Heart left ventricle (tissue), 16 donors: Measurements from ENCODE around the gene VSIG10. TPM values are rescaled to one million over a fixed set of nuclear protein-coding genes. Genes with fewer than 3 reads are reported as not detected.

ENCODE experiments used
- ATAC-seq, 4 donors: fragments of 200-7000 bp; cut with Tn5 transposase; one replicate each; pipeline ENCODE4 v1.9.1; 2020 to 2022; ENCODE audit warnings: moderate library complexity in 4 of 4, mild to moderate bottlenecking in 3 of 4, moderate number of reproducible peaks in 1 of 4
- DNase-seq, 5 donors: peaks; one replicate each; pipeline ENCODE4 v3.0.0-alpha.2; 2020
- H3K27ac ChIP-seq, 12 donors: fragments of 200-600 bp; sonication (generic) in 4 of 12; one replicate each; pipeline versions ENCODE4 v1.5.0 to v1.8.0; 2016 to 2022; ENCODE audit warnings: mild to moderate bottlenecking in 2 of 12
- H3K27me3 ChIP-seq, 9 donors: fragments of 200-600 bp; sonication (generic) in 2 of 9; one replicate each; pipeline versions ENCODE4 v1.5.1 to v1.8.0; 2016 to 2022; ENCODE audit warnings: mild to moderate bottlenecking in 3 of 9
- H3K36me3 ChIP-seq, 9 donors: fragments of 200-600 bp; sonication (generic) in 2 of 9; one replicate each; pipeline versions ENCODE4 v1.5.0 to v1.8.0; 2018 to 2022; ENCODE audit warnings: mild to moderate bottlenecking in 2 of 9
- H3K4me1 ChIP-seq, 12 donors: fragments of 200-600 bp; sonication (generic) in 4 of 12; one replicate each; pipeline versions ENCODE4 v1.5.0 to v1.8.0; 2016 to 2022; ENCODE audit warnings: mild to moderate bottlenecking in 3 of 12
- H3K4me3 ChIP-seq, 12 donors: fragments of 200-600 bp; sonication (generic) in 4 of 12; one replicate each; pipeline versions ENCODE4 v1.5.0 to v1.8.0; 2017 to 2022; ENCODE audit warnings: mild to moderate bottlenecking in 9 of 12, moderate library complexity in 4 of 12
- H3K9me3 ChIP-seq, 12 donors: fragments of 200-600 bp; sonication (generic) in 4 of 12; one replicate each; pipeline versions ENCODE4 v1.5.0 to v1.8.0; 2016 to 2022; ENCODE audit warnings: mild to moderate bottlenecking in 1 of 12
- CTCF ChIP-seq, 12 donors: fragments of 200-600 bp; sonication (generic) in 4 of 12; IDR thresholded peaks; one replicate each; pipeline versions ENCODE4 v1.5.0 to v1.8.0; 2018 to 2022; ENCODE audit warnings: antibody characterized with exemption in 12 of 12, mild to moderate bottlenecking in 5 of 12
- POLR2A ChIP-seq, 2 donors: fragments of 450-650 bp; IDR thresholded peaks; one replicate each; pipeline ENCODE4 v1.6.1; 2017; ENCODE audit warnings: antibody characterized with exemption in 2 of 2, mild to moderate bottlenecking in 2 of 2, moderate library complexity in 2 of 2
- WGBS, 4 donors: extraction: QIAGEN DNeasy Blood & Tissue Kit in 2 of 4; methylation state at CpG; one replicate each; pipeline versions ENCODE4 v1.1.5 to v1.1.7; 2013 to 2018; 5-methylcytosine and 5-hydroxymethylcytosine counted together
- intact Hi-C, 10 donors: fragments of 100-400 bp; cut with DNase I; formaldehyde crosslinking; loops; one replicate each; pipeline versions ENCODE4 v1.11.1 to v1.14.2; 2022
- polyA plus RNA-seq, 2 donors: library from polyadenylated mRNA; stranded (reverse); fragments of 200-250 nt; gene quantifications; one replicate each; pipeline ENCODE4 v1.2.3, GENCODE V29; 2013
- total RNA-seq, 9 donors: library from RNA; depleted of rRNA in 2 of 9; stranded (reverse); fragments of >200 nt in 2 of 9; fragmentation: NEBNext Ultra II Directional in 3 of 9; extraction: Animal tissue kit (Norgen Biotek cat#: 25700) in 3 of 9; gene quantifications; one replicate each; pipeline versions ENCODE4 v1.1.0 to v1.2.4, GENCODE V29; 2016 to 2023
- donor health status: ischemic (EF 13 %, LVEDD 7.1; RV severe dilation, severe dysfunction).
- donor health status: healthy with polysubstance abuse.
- donor health status: DM: no; HTN: yes; CAD: no.
- donor health status: DM: no; HTN: no; CAD: no.
- donor health status: ischemic (EF 25% LVEDD 6.9; RV normal size, moderate dysfunction).
- donor health status: ischemic (EF 25% LVEDD 5.7; RV mildly dilated, moderate dysfunction).
- donor health status: healthy.
- donor health status: DM: yes; HTN: yes; CAD: no.
- donor health status: ischemic (EF 35%, LVEDD 5.7; RV mildly dilated, moderate dysfunction).
- donor health status: nonischemic (EF 11% LVEDD 7.7; RV severe dilation, severe dysfunction).
- donor health status: DM: yes; HTN: yes; CAD: no.
- donor health status: PGD.
- donor health status: ischemic (EF 29% LVEDD 5.4; RV normal size, mild dysfunction).
- donor health status: nonischemic (EF 23%, LVEDD 6.1; RV moderate dilation, normal function).

The VSIG10 gene
- total and polyA plus RNA-seq, 11 donors: 6.3 to 17.7 (median 10.7) TPM

GRCh38 chr12:118015306-118015705 is 88.5 kb downstream of the VSIG10 start:
- H3K9me3 ChIP-seq: no peaks in the 10 kb centered on the region
- H3K27ac ChIP-seq: no peak overlapping the region
- peaks cover 0 to 17% (median 12%) of the 10 kb centered on the region in 9 donors for H3K36me3 ChIP-seq
- no peaks in the 10 kb centered on the region for H3K27me3 ChIP-seq
- ATAC-seq: no peak
- H3K4me3 ChIP-seq: no peak overlapping the region
- TF ChIP-seq CTCF (IDR thresholded peaks at IDR 0.05): no peak
- TF ChIP-seq POLR2A (IDR thresholded peaks at IDR 0.05): no peak
- peaks cover 0 to 19% (median 10%) of the 10 kb centered on the region in 12 donors for H3K4me1 ChIP-seq
- intact Hi-C loops: loop anchor here in 3 of 10 donors (5.0 to 10.0 kb wide), 2 partner anchors 47 to 141 kb away; partner anchors contain the start of gene WSB2 (in 2 of the 3)
- DNase-seq: no peak
- 85 to 97% (median 93%) methylated on average over 2 of the region's 2 CpGs for WGBS, 4 donors

Other genes starting within 250 kb of the VSIG10 start
- gene KSR2, start 135.0 kb downstream of the VSIG10 start, total RNA-seq: under 1 TPM in 2 of 9 donors, not detected in 7; 0.02 TPM
- under 1 TPM in 1 of 2 donors, not detected in 1; under 0.01 TPM for gene KSR2, start 135.0 kb downstream of the VSIG10 start, polyA plus RNA-seq
- gene RFC5, start 87.3 kb downstream of the VSIG10 start, total RNA-seq: 1 to 10 TPM; 3.5 to 6.9 (median 4.7) TPM
- gene RFC5, start 87.3 kb downstream of the VSIG10 start, polyA plus RNA-seq: 1 to 10 TPM; 2.3 to 8.2 TPM
- 100 to 1,000 TPM in 8 of 9 donors, 10 to 100 TPM in 1; 89.1 to 162 (median 105) TPM for gene WSB2, start 42.8 kb downstream of the VSIG10 start, total RNA-seq
- gene WSB2, start 42.8 kb downstream of the VSIG10 start, polyA plus RNA-seq: 100 to 1,000 TPM in 1 of 2 donors, 10 to 100 TPM in 1; 51.8 to 152 TPM
- gene PEBP1, start 32.1 kb upstream of the VSIG10 start, total RNA-seq: 100 to 1,000 TPM; 301 to 751 (median 420) TPM
- 100 to 1,000 TPM; 295 to 554 TPM for gene PEBP1, start 32.1 kb upstream of the VSIG10 start, polyA plus RNA-seq